DMS 273 treated with DMSO at 0.1 percent for 48 hours (cell line): ENCODE results near the gene DOLPP1.
A peak's percentile ranks its signal among the peaks of the same experiment; 100 is the strongest.

ENCODE experiments used
- DNase-seq: peaks from one replicate; lab custom pipeline; 2025; lab: John Stamatoyannopoulos, UW

DOLPP1 gene

DNA sequence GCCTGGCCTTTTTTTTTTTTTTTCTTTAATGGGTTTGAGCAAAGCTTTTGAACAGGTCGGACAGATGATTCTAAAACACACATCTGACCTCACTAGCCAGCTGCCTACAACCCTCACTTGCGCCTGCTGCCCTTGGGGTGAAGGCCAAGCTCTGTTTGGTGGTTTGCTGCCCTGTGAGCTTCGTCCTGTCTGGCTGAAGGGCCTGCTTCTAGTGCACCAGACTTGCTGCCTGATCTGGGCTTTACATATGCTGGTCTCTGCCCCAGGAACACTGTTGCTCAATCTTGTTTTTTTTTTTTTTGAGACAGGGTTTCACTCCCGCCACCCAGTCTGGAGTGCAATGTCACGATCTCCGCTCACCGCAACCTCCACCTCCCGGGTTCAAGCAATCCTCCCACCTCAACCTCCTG, 16.4 kb upstream of the DOLPP1 start:
- DNase-seq = no peak

DNA sequence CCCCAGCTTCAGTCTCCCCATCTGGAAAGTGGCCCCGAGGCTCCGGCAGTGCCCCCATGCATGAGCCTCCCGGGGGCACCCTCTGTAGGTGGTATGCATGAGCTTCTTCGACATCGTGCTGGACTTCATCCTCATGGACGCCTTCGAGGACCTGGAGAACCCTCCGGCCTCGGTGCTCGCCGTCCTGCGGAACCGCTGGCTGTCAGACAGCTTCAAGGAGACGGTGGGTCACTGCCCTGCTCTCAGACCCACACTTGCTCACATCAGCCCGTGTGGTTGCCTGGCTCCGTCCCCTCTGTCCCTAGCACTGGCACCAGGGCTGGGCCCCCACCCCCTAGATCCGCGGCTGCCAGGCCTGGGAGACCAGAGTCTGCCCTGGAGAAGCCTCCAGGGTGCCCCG, 12.8 kb upstream of the DOLPP1 start:
- DNase-seq = no peak

GRCh38 chr9:129068990-129069861, 11.7 kb upstream of the DOLPP1 start:
- peak; percentile 2 for DNase-seq

DNA sequence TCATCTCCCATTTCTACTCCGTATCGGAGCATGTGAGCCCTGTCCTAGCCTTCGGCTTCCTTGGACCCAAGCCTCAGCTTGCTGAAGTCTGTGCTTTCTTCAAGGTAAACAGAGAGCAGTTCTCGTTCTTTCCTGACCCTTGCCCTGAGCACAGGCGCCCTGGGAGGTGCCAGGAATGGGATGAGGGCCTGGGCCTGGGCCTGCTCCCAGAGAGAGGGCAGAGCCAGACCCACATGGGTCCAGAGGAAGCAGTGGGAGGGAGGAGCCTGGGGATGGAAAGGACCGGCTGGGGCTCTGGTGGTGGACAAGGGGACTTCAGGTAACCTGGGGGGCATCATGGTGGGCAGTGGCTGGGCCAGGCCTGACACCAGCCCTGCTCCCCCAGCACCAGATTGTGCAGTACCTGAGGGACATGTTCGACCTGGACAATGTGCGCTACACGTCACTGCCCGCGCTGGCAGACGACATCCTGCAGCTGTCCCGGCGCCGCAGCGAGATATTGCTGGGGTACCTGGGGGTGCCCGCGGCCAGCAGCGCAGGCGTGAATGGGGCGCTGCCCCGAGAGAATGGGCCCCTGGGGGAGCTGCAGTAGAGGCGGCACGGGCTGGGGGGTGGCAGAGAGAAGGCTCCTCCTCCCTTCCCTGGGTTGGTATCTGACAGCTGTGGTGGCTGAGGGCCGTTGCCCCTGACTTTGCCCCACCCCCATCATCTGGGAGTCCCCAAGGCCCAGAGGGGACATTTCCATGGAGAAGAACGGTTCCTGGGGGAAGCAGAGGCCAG, 10.9 kb upstream of the DOLPP1 start:
- no peak for DNase-seq

- no peak for DNase-seq
Observed at GRCh38 chr9:129070696-129071525, 10.0 kb upstream of the DOLPP1 start.

DNA sequence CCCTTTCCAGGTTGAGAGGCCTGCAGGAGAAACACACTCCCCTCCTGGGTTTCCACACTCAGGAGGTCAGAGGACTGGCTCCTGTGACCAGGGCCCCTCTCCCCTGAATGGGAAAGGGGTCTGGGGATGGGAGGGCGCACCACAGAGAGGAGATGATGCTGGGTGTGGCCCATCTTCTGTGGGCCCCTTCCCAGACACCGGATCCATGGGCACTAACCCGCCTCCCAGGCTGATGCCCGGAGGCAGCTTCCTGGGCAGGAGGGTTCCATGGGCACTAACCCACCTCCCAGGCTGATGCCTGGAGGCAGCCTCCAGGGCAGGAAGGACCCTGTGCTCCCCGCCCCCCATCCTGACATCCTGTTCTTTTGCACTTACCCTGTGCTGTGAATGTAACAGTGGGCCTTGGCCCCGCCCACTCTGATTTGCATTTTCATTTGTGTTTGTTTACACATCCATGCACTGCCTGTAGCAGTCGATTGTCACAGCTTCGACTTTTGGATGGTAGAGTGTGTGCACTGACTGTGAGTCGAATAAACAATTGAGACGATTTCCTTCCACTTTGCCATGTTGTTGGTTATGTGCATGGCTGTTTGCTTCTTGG, 9.3 kb upstream of the DOLPP1 start:
- no peak for DNase-seq

DNA sequence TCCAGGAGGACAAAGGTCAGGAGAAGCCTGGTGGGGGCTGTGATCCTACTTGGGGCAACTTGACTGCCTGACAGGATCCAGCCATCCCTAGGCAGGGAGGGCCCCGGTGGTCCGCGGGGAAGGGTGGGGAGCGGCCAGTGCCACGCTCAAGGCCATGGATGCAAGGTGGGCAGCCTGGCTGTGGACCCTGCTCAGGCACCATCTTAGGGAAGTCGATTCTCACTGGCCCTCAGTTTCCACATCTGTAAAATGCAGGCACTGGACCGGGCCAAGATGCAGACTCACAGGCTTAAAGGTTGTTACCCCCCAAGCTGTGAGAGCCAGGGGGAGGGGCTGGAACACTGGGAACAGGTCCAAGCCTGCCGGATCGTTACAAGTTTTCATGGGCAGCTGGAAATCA, 8.7 kb upstream of the DOLPP1 start:
- DNase-seq = no peak

DNA sequence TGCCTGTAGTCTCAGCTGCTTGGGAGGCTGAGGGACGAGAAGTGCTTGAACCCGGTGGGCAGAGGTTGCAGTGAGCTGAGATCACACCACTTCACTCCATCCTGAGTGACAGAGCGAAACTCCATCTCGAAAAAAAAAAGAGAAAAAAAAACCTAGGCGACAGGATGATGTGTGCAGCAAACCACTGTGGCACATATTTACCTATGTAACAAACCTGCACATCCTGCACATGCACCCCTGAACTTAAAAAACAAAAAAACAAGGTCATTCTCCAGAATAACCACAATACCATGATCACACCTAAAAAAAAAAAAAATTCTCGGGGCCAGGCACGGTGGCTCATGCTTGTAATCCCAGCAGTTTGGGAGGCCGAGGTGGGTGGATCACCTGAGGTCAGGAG, 7.5 kb upstream of the DOLPP1 start:
- DNase-seq = no peak

DNA sequence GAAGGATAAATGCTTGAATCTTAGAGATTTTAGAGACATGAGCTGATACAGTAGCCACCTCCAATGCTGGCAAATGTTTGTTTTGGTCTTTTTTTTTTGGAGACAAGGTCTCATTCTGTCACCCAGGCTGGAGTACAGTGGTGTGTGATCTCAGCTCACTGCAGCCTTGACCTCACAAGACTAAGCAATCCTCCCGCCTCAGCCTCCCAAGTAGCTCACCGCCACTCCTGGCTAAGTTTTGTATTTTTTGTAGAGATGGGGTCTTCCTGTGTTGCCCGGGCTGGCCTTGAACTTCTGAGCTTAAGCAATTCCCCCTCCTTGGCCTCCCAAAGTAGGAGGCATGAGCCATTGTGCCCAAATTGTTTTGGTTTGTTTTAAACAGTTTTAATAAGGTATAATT, 6.8 kb upstream of the DOLPP1 start:
- DNase-seq = no peak

DNA sequence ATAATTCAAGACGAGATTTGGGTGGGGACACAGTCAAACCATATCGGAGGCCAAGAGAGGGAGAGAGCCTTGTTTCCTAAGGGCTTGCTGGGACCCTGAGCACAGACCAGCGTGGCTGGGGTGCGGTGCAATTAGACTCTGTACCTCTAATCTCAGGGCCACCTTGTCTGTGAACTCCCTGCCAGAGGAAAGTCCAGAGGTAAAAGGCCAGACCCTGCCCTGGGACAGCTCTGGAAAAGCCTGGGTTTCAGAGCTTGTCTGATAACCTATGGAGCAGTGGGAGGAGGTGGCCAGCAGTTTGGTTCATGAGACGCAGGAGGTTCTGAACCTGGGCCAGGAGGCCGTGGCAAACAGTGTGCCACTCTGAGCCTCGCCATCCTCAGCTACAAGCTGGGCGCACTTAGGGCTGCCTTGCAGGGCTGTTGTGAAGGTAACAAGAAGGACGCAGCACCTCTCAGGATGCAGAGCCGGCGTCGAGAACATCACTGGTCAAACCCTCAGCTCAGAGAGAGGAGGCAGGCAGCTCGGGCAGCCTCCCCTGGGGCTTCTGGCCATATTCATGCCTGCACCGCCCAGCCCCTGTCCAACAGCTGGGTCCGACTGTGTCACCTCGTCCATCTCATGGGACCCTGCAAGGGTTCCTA, 4.8 kb upstream of the DOLPP1 start:
- no peak for DNase-seq

GRCh38 chr9:129076640-129077037, 4.3 kb upstream of the DOLPP1 start:
- DNase-seq = no peak

DNA sequence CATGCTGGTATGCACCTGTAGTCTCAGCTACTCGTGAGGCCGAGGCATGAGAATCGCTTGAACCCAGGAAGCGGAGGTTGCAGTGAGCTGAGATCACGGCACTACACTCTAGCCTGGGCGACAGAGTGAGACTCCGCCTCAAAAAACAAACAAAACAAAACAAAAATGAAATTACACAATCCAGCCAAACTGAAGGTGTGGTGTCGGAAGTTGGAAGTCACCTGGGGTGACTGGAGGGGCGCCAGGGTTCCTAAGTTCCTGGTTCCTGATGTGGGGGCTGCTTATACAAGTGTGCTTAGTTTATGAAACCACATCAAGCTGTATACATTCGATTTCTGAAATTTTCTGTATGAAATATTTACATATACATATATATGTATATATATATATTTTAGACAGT, 3.7 kb upstream of the DOLPP1 start:
- DNase-seq = no peak

GRCh38 chr9:129078691-129079503, 2.0 kb upstream of the DOLPP1 start:
- DNase-seq = no peak

DNA sequence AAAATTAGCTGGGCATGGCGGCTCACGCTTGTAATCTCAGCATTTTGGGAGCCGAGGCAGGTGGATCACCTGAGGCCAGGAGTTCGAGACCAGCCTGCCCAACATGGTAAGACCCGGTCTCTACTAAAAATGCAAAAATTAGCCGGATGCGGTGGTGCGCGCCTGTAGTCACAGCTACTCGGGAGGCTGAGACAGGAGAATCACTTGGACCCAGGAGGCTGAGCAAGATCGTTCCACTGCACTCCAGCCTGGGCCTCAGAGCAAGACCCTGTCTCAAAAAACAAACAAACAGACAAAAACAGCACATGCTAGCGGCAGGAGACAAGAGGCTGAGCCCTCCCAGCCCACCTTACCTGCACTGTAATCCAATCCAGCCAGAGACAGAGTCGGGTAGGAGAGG, 1.1 kb upstream of the DOLPP1 start:
- DNase-seq = no peak

- no peak for DNase-seq
Observed at GRCh38 chr9:129080298-129080600, 662 bp upstream of the DOLPP1 start.

- DNase-seq = no peak
Observed at GRCh38 chr9:129081388-129081904, 535 bp downstream of the DOLPP1 start.

DNA sequence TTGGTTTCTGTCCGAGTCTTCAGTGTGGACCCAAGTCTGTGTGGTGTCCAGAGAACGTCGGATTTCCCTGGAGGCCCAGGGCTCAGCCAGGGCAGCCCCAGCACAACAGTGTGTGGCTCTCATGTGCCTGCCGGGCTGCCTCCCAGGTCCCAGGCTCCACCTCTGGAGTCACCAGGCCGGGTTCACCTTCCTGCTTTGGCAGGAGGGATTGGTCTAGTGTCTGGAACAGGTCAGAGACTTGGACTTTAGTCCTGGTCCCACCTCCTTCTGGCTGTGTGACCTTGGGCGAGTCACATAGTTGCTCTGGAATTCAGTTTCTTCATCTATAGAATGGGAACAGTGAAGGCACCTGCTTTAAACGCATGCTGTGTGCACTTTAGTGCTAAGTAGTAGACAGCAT, 3.2 kb downstream of the DOLPP1 start:
- DNase-seq = no peak

DNA sequence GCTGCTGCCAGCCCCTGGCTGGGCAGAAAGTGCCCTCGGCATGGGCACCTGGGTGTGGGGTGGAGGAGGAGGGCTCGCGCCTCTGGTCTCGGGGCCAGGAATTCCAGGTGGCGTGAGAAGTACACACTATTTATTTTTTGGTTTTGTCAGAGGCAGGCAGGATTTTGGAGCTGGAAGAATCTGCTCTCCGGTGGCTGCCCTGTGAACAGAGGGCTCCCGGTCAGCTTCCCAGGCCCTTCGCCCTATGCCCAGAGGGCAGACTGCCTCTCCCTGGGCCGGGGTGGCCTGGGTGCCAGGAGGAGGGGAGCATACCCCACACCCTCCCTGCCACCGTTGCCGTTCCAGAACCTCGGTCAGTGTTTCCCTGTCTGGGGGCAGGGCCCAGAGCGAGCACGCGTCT, 8.3 kb downstream of the DOLPP1 start:
- no peak for DNase-seq

DNA sequence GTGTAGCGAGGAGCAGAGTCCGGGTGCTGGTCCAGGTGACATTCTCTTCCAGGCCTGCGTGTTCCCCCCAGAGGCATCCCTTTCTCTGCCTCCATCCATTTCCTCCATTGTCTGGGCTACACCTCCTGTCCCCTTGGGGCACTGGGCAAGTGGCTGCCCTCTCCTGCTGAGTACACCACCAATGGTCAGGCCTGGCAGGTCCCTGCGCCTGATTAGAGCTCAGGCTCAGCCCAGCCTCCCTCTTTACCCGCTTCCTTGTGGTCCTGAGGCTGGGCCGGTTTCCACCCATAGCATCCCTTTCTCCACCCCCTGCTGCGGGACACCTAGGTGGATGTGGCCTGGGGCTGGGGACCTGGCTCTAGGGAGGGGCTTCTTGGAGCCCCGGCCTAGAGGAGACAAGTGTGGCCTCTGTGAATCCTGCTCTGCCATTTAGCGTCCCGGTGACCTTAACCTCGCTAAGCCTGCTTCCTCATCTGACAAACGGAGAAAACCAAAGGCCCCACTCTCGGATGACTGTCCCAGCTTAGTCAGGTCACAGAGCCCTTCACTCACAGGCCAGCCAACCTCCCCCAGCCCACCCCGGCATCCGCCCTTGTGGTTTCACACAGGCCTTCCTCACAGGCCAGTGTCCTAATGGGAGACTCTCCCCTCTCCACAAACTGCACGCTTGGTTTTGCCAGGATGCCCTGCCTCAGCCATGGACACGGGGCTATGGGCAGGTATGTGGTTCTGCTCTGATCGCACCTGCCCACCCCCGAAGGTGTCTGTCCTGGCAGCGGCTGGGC, 12.9 kb downstream of the DOLPP1 start:
- DNase-seq = no peak
